Measurements from ENCODE around the gene CPNE4. TPM values are rescaled to one million over a fixed set of nuclear protein-coding genes. Genes with fewer than 3 reads are reported as not detected.

Gene CPNE4
- total and polyA plus RNA-seq, 9 of the 15 experiments (the other 6 are each of a cell fraction or from before 2014, with no cell fraction given), result not detected

GRCh38 chr3:131484496-131485111 lies 550.2 kb downstream of the CPNE4 start:
- CTCF ChIA-PET (ENCODE audit: low intra/inter-chr PET ratio), result no interaction called here
- no peak for FAIRE-seq
- no peak overlapping the region for H3K4me3 ChIP-seq
- peaks cover 59% of the 10 kb centered on the region; the same call in 2 of the 3 replicates for H3K36me3 ChIP-seq (ENCODE audit: control insufficient read depth, insufficient read depth, low read length)
- no peak for DNase-seq (ENCODE audit: extremely low read depth in 1 of 4, low spot score in 3 of 4)
- H3K79me2 ChIP-seq (ENCODE audit: control insufficient read depth, insufficient read depth, low read length), result peaks cover 28% of the 10 kb centered on the region
- H3K27ac ChIP-seq (ENCODE audit: extremely low read depth, low read depth, low read length), result no peak overlapping the region
- H3K27me3 ChIP-seq (ENCODE audit: control insufficient read depth in 2 of 2, insufficient read depth in 2 of 2, low read length in 2 of 2), result no peaks in the 10 kb centered on the region
- no peaks in the 10 kb centered on the region for H3K9me3 ChIP-seq (replicated peaks; ENCODE audit: control insufficient read depth, insufficient read depth, low read depth, low read length)
- H3K4me2 ChIP-seq (ENCODE audit: insufficient read depth, low read length), result no peak overlapping the region
- no peaks in the 10 kb centered on the region for H4K20me1 ChIP-seq (replicated peaks; ENCODE audit: control insufficient read depth, insufficient read depth, low read length)
- BruUV-seq (replicated peaks), result no TSS peak
- intact Hi-C loops (cut with micrococcal nuclease), result no loop called here
- no peaks in the 10 kb centered on the region for H3K9me1 ChIP-seq (ENCODE audit: control insufficient read depth, insufficient read depth, low read length)
- TF ChIP-seq ETV5 (CRISPR knock-in tag; IDR thresholded peaks at IDR 0.05; ENCODE audit: low read depth) (no peak), ZNF778 (CRISPR knock-in tag; IDR thresholded peaks at IDR 0.05) (no peak), ZNF184 (CRISPR knock-in tag; IDR thresholded peaks at IDR 0.05) (no peak), ZNF41 (CRISPR knock-in tag; conservative IDR thresholded peaks at IDR 0.05) (no peak)
- POLR2A ChIA-PET, result no interaction called here
- WGBS (ENCODE audit: insufficient coverage, low coverage, missing lambda C conversion rate), result 98% methylated on average over 4 of the region's 4 CpGs
- H3K9ac ChIP-seq (ENCODE audit: insufficient read depth in 1 of 2, low read depth in 2 of 2, low read length in 2 of 2), result no peak overlapping the region
- H2AFZ ChIP-seq (ENCODE audit: low read depth, low read length), result no peak overlapping the region
- no peak for ATAC-seq
- in situ Hi-C loops (cut with MboI), result loop anchor here (25.0 kb wide), 1 partner anchor 447 kb away; the partner anchor contains the start of genes ASTE1 and NEK11
- H3K4me1 ChIP-seq (replicated peaks in 1 of 2; ENCODE audit: control insufficient read depth in 2 of 2, insufficient read depth in 2 of 2, low read length in 2 of 2), result no peaks in the 10 kb centered on the region

Small RNAs within 50 kb of the gene (microRNA-seq; reads per million reads assigned to microRNA genes)
- not detected for gene MIR5704 (ENCODE audit: borderline microRNAs expressed)

Small RNAs within 50 kb of the gene (small RNA-seq; reads per million reads assigned to genes)
- gene AC107027.2, result not detected
- gene MIR5704, result not detected

Data from K562 (cell line).